Mucosa of stomach (tissue), 1 donor: ENCODE results near the gene RAB6A.

Experiments
- H3K27me3 ChIP-seq: one replicate; pipeline ENCODE4 v1.7.0; 2013; ENCODE audit warnings: mild to moderate bottlenecking, low read length; ENCODE audit not compliant: control insufficient read depth, insufficient read depth
- H3K36me3 ChIP-seq: one replicate; pipeline ENCODE4 v1.7.0; 2013; ENCODE audit warnings: low read length; ENCODE audit not compliant: control insufficient read depth, insufficient read depth
- H3K4me1 ChIP-seq: one replicate; pipeline ENCODE4 v1.7.0; 2013; ENCODE audit warnings: mild to moderate bottlenecking, low read length; ENCODE audit not compliant: control insufficient read depth, insufficient read depth
- H3K4me3 ChIP-seq: one replicate; pipeline ENCODE4 v1.7.0; 2013; ENCODE audit warnings: low read length
- H3K9ac ChIP-seq: one replicate; pipeline ENCODE4 v1.7.0; 2013; ENCODE audit warnings: mild to moderate bottlenecking, low read length, moderate library complexity
- H3K9me3 ChIP-seq: one replicate; pipeline ENCODE4 v1.7.0; 2013; ENCODE audit warnings: mild to moderate bottlenecking, low read length, moderate library complexity; ENCODE audit not compliant: control insufficient read depth
- donor health status: Pancreatic carcinoma.

RAB6A gene

DNA sequence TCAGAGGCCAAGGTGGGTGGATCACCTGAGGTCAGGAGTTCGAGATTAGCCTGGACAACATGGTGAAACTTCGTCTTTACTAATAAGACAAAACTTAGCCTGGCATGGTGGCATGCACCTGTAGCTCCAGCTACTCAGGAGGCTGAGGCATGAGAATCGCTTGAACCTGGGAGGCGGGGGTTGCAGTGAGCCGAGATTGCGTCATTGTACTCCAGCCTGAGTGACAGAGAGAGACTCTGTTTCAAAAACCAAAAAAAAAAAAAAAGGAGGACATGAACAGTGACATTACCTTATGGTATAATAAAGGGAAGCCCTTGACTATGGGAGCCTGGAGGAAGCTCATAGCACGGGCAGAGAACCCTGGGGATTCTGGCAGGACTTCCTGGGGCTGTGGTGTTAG lies 131.0 kb downstream of the RAB6A start:
- Histone ChIP-seq H3K27me3 (no peaks in the 10 kb centered on the region), H3K9me3 (no peaks in the 10 kb centered on the region), H3K9ac (no peak overlapping the region), H3K36me3 (no peaks in the 10 kb centered on the region), H3K4me1 (no peaks in the 10 kb centered on the region), H3K4me3 (no peak overlapping the region)

DNA sequence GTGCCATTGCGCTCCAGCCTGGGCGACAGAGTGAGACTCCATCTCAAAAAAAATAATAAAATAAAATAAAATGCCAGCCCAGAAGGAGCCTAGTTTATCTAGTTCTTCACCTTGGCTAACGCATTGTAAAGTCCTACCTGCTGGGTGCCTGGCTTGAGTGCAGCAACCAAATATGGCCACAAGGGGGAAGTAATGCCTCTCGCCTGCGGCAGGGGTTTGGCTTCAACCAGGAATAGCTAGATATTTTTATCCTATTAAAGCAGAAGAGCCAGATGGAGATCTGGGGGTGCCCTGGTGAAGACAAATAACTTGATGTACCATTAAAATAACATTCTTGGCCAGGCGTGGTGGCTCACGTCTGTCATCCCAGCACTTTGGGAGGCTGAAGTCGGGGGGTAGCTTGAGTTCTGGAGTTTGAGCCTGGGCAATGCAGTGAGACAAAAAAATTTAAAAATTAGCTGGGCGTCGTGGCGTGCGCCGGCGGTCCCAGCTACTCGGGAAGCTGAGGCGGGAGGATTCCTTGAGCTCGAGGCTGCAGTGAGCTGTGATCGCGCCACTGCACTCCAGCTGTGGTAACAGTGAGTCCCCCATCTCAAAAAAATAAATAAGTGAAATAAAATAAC lies 135.1 kb downstream of the RAB6A start:
- H3K4me1 ChIP-seq = no peaks in the 10 kb centered on the region
- H3K9ac ChIP-seq = no peak overlapping the region
- H3K4me3 ChIP-seq = no peak overlapping the region
- no peaks in the 10 kb centered on the region for H3K36me3 ChIP-seq
- H3K27me3 ChIP-seq = no peaks in the 10 kb centered on the region
- no peaks in the 10 kb centered on the region for H3K9me3 ChIP-seq
